Karpas-422 (cell line): ENCODE results near the gene TRIP4. TPM values are rescaled to one million over a fixed set of nuclear protein-coding genes. Genes with fewer than 3 reads are reported as not detected.
"Not testable (repeated sequence)": the region's sequence is repeated elsewhere in the genome, so short reads cannot be mapped to it uniquely, and the experiment has no call there.

Experiments
- DNase-seq: peaks from one replicate; pipeline ENCODE4 v3.0.0-alpha.2; 2015
- H2AFZ ChIP-seq: fragments of 200-600 bp; sonication (generic); 2 replicates; pipeline ENCODE4 v1.6.1; 2014; ENCODE audit warnings: antibody characterized with exemption, low read length, mixed read lengths
- H3K27ac ChIP-seq: fragments of 200-600 bp; sonication (generic); 2 replicates; pipeline ENCODE4 v1.5.1; 2014; ENCODE audit warnings: mild to moderate bottlenecking, low read length, moderate library complexity
- H3K27me3 ChIP-seq: fragments of 200-600 bp; sonication (generic); 2 replicates; pipeline ENCODE4 v1.6.1; 2014; ENCODE audit warnings: low read length, mixed read lengths
- H3K36me3 ChIP-seq: fragments of 200-600 bp; sonication (generic); 2 replicates; pipeline ENCODE4 v1.6.1; 2014; ENCODE audit warnings: low read length, mixed read lengths; ENCODE audit not compliant: insufficient read depth
- H3K4me1 ChIP-seq: fragments of 200-600 bp; sonication (generic); 2 replicates; pipeline ENCODE4 v1.6.1; 2014; ENCODE audit warnings: mild to moderate bottlenecking, low read length, mixed read lengths
- H3K4me2 ChIP-seq: fragments of 200-600 bp; sonication (generic); 2 replicates; pipeline ENCODE4 v1.6.1; 2014; ENCODE audit warnings: low read length, low read depth, mild to moderate bottlenecking; ENCODE audit not compliant: poor library complexity, severe bottlenecking
- H3K4me3 ChIP-seq: fragments of 200-600 bp; sonication (generic); 2 replicates; pipeline ENCODE4 v1.5.1; 2014; ENCODE audit warnings: mild to moderate bottlenecking, antibody characterized with exemption, low read length, mixed read lengths
- H3K79me2 ChIP-seq: fragments of 200-600 bp; sonication (generic); 2 replicates; pipeline ENCODE4 v1.6.1; 2014; ENCODE audit warnings: mild to moderate bottlenecking, low read length, mixed read lengths
- H3K9ac ChIP-seq: fragments of 200-600 bp; sonication (generic); 2 replicates; pipeline ENCODE4 v1.6.0; 2014; ENCODE audit warnings: low read length
- H3K9me2 ChIP-seq: fragments of 200-600 bp; sonication (generic), shearing (Covaris generic); replicated peaks from 2 replicates; pipeline ENCODE4 v1.6.0; 2014; ENCODE audit warnings: mild to moderate bottlenecking, low read length, moderate library complexity; ENCODE audit not compliant: insufficient read depth
- H3K9me3 ChIP-seq: fragments of 300-700, 200-600 bp; sonication (generic); 2 replicates; pipeline ENCODE4 v1.6.1; 2014; ENCODE audit warnings: low read length, mixed read lengths
- H4K20me1 ChIP-seq: fragments of 200-600 bp; sonication (generic); 2 replicates; pipeline ENCODE4 v1.6.1; 2014; ENCODE audit warnings: mild to moderate bottlenecking, antibody characterized with exemption, low read length, low read depth; ENCODE audit not compliant: insufficient read depth
- total RNA-seq: library from RNA; depleted of rRNA; stranded (reverse); fragments of >200 nt; shearing (Covaris generic); gene quantifications from 2 replicates; pipeline ENCODE4 v1.2.3, GENCODE V29; 2014; ENCODE audit warnings: low replicate concordance

TRIP4 gene
- total RNA-seq, 1 experiment from 2014 or later = 11.9 TPM

DNA sequence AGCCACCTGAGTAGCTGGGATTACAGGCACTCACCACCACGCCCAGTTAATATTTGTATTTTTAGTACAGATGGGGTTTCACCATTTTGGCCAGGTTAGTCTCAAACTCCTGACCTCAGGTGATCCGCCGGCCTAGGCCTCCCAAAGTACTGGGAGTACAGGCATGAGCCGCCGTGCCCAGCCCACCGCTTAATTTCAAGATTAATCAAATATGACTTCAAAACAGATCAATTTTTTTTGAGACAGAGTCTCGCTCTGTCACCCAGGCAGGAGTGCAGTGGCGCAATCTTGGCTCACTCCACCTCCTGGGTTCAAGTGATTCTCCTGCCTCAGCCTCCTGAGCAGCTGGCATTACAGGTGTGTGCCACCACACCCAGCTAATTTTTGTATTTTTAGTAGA is 16.3 kb upstream of the TRIP4 start:
- not testable (repeated sequence) for H3K27ac ChIP-seq, H3K4me2 ChIP-seq, H3K27me3 ChIP-seq, DNase-seq, H3K9ac ChIP-seq, H3K9me3 ChIP-seq, H3K9me2 ChIP-seq, H2AFZ ChIP-seq, H3K4me3 ChIP-seq, H4K20me1 ChIP-seq
- Histone ChIP-seq H3K36me3 (peaks cover 13% of the 10 kb centered on the region; the same call in 1 of the 2 replicates), H3K4me1 (peaks cover 25% of the 10 kb centered on the region), H3K79me2 (peaks cover 43% of the 10 kb centered on the region; the same call in 1 of the 2 replicates)

DNA sequence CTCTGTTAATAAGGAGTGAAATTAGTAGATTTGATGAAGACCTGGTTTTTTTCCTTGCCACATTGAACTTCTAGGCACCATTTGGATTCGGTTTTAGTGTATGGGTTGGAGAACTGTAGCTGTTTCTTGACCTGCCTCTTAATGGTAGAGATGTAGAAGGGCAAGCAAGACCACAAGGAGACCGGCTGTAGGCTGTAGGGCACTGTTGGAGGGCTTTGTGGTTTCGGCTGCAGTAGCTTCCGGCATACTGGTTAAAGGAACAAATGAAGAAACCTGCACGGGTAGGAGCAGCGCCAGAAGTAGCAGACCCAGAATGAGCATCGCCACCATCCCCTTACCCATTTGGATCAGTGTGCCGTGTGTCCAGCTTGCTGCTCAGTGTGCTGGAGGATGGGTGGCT is 14.3 kb upstream of the TRIP4 start:
- no peaks in the 10 kb centered on the region for H3K9me3 ChIP-seq
- H4K20me1 ChIP-seq = no peaks in the 10 kb centered on the region
- H3K79me2 ChIP-seq = peaks cover 48% of the 10 kb centered on the region
- no peaks in the 10 kb centered on the region for H3K9me2 ChIP-seq
- no peak overlapping the region for H3K4me3 ChIP-seq
- H3K4me2 ChIP-seq = no peak overlapping the region
- peaks cover 17% of the 10 kb centered on the region for H3K4me1 ChIP-seq
- peaks cover 14% of the 10 kb centered on the region; the same call in 1 of the 2 replicates for H3K36me3 ChIP-seq
- H3K27me3 ChIP-seq = no peaks in the 10 kb centered on the region
- H2AFZ ChIP-seq = no peak overlapping the region
- H3K9ac ChIP-seq = no peak overlapping the region
- no peak for DNase-seq
- H3K27ac ChIP-seq = no peak overlapping the region

DNA sequence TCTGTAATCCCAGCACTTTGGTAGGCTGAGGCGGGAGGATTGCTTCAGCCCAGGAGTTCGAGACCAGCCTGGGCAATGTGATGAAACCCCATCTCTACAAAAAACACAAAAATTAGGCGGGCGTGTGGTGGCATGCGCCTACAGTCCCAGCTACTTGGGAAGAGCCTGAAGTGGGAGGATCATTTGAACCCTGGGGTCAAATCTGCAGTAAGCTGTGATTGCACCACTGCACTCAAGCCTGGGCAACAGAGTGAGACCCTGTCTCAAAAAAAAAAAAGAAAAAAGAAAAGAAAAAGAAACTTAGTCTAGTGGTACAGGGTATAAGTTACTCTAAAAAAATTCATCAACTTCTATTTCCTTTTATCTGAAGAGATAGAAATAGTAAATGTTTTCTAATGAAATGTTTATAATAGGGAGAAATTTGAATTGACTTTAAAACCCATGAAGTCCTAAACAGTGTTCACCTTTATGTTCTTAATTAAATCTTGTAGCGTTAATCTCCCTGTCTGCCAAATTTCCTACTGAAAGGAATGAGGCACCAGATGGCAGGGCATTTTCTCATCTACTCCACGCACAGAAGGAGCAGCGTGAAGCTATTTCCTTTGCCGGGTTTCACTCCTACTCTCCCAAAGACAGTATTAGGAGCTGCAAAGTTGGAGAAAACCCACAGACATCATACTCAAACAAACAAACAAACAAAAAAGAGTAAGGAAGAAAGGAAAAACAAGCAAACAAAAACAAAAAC is 8.2 kb upstream of the TRIP4 start:
- DNase-seq = no peak
- Histone ChIP-seq H3K36me3 (peaks cover 19% of the 10 kb centered on the region; the same call in 1 of the 2 replicates), H3K4me1 (peaks cover 27% of the 10 kb centered on the region), H3K4me3 (peak overlapping the region; percentile 96), H3K27ac (no peak overlapping the region), H3K9me2 (no peaks in the 10 kb centered on the region), H3K79me2 (peaks cover 53% of the 10 kb centered on the region), H3K4me2 (peak overlapping the region; percentile 80), H3K9ac (peak overlapping the region; percentile 82; the same call in 1 of the 2 replicates), H3K27me3 (no peaks in the 10 kb centered on the region), H3K9me3 (no peaks in the 10 kb centered on the region), H2AFZ (no peak overlapping the region), H4K20me1 (no peaks in the 10 kb centered on the region)

DNA sequence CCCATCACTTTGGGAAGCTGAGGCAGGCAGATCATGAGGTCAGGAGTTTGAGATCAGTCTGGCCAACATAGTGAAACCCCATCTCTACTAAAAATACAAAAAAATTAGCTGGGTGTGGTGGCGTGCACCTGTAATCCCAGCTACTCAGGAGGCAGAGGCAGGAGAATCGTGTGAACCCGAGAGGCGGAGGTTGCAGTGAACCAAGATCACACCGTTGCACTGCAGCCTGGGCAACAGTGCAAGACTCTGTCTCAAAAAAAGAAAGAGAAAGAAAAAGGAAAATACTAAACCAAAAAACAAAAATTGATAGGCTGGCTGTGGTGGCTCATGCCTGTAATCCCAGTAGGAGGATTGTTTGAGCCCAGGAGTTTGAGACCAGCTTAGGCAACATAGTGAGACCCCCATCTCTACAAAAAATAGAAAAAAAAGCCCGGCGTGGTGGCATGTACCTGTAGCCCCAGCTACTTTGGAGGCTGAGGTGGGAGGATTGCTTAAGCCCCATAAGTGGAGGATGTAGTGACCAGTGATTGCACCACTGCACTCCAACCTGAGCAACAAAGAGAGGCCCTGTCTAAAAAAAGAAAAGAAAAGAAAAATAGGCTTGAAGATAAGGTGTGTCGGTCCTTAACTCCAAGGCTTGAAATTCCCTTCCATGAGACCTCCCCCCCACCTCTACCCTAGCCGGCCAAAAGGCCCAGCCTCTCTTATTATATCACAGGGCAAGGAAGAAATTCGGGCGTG is 7.3 kb upstream of the TRIP4 start:
- H3K9me3 ChIP-seq, H3K27me3 ChIP-seq, H3K9me2 ChIP-seq, H4K20me1 ChIP-seq: not testable (repeated sequence)
- peaks cover 18% of the 10 kb centered on the region; the same call in 1 of the 2 replicates for H3K36me3 ChIP-seq
- peak overlapping the region; percentile 96 for H3K4me3 ChIP-seq
- peaks cover 45% of the 10 kb centered on the region for H3K79me2 ChIP-seq
- H2AFZ ChIP-seq = peak overlapping the region; percentile 82
- H3K9ac ChIP-seq = peak overlapping the region; percentile 82
- peak; percentile 50 for DNase-seq
- peak overlapping the region; percentile 69 for H3K27ac ChIP-seq
- H3K4me1 ChIP-seq = peaks cover 27% of the 10 kb centered on the region
- H3K4me2 ChIP-seq = peak overlapping the region; percentile 80

DNA sequence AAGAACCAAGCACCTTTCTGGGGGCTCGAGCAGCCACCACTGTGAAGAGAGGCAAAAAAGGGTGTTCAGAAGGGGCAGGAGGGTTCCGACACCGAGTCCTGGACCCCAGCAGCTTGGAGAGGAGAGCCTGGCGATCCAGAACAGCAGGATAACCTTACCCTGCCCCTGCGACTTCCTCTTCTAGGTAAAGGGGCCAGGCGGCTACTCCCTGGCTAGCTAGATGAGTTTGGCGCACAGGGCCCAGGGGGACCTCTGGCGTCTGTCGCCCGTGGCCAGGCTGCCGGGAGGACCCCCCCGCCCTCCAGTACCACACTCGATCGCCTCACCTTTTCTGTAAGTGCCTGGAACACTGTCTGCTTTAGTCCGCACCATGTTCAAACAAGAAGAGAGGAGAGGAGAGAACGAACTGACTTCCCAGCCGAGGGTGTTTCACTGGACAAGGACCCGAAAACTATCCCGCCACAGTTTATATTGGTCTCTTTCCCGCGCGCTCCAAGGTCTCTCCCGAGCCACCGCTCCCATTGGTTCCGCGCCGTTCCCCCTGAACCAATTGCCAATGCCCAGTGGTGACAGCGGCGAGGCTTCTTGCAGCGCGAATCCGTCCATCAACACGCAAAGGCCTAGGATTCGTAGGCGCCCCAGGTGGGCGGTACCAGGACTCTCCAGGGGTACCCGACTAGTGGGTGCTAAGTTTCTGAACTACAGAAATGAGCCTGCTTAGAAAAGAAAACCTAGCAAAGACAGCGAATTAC is 6.5 kb upstream of the TRIP4 start, which contains the start of gene PCLAF:
Gene PCLAF (minus strand): TSS at position 442 of the 752 bp plus-strand sequence. CDS start 70 bp downstream, at position 372.
- H3K27ac ChIP-seq = peak within 1 kb of the TSS; percentile 69

DNA sequence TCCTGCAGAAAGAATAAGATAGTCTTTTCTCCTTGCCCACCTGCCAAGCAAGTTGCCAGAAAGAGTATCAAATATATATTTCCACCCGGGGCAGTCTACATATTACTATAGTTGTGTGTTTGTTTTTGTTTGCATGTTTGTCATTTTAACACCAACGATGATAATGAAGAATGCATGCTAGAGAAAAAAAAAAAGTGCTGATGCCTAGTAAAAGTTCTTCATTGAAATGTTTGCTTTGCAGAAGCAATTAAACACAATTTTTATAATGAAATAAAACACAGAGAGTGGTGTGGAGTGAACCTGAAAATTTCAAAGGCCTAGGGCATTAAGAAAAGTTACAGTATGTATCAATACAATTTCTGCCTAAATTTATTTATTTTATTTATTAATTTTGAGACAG is 3.9 kb upstream of the TRIP4 start:
- Histone ChIP-seq H3K9me2 (no peaks in the 10 kb centered on the region), H3K4me2 (no peak overlapping the region), H3K27ac (no peak overlapping the region), H3K27me3 (no peaks in the 10 kb centered on the region), H3K4me1 (peaks cover 41% of the 10 kb centered on the region), H3K36me3 (peaks cover 8% of the 10 kb centered on the region; the same call in 1 of the 2 replicates), H2AFZ (no peak overlapping the region), H3K9ac (no peak overlapping the region), H3K9me3 (no peaks in the 10 kb centered on the region), H3K79me2 (peaks cover 41% of the 10 kb centered on the region), H4K20me1 (no peaks in the 10 kb centered on the region), H3K4me3 (no peak overlapping the region)
- DNase-seq = no peak

More for the DNA sequence above, 6.5 kb upstream of the TRIP4 start, which contains the start of gene PCLAF:
- no peaks in the 10 kb centered on the region for H3K27me3 ChIP-seq
- H3K4me2 ChIP-seq = peak within 1 kb of the TSS; percentile 80
- H2AFZ ChIP-seq = peak within 1 kb of the TSS; percentile 83
- DNase-seq = peak; percentile 98
- H3K9me3 ChIP-seq = no peaks in the 10 kb centered on the region
- H4K20me1 ChIP-seq = no peaks in the 10 kb centered on the region
- peaks cover 13% of the 10 kb centered on the region; the same call in 1 of the 2 replicates for H3K36me3 ChIP-seq
- peak within 1 kb of the TSS; percentile 96 for H3K4me3 ChIP-seq
- H3K79me2 ChIP-seq = peaks cover 39% of the 10 kb centered on the region
- H3K9me2 ChIP-seq = no peaks in the 10 kb centered on the region
- peaks cover 27% of the 10 kb centered on the region for H3K4me1 ChIP-seq
- H3K9ac ChIP-seq = peak within 1 kb of the TSS; percentile 82

DNA sequence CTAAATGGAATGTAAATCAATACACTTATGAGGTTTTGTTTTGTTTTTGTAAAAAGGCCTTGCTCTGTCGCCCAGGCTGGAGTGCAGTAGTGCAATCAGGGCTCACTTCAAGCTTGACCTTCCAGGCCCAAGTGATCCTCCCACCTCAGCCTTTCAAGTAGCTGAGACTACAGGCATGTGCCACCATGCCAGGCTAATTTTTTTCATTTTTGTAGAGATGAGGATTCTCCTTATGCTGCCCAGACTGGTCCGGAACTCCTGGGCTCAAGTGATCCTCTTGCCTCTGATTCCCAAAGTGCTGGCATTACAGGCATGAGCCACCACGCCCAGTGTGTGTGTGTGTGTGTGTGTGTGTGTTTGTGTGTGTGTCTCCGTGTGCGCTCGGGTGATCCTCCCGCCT is 1.3 kb upstream of the TRIP4 start:
- no peak overlapping the region for H3K9ac ChIP-seq
- no peaks in the 10 kb centered on the region for H3K27me3 ChIP-seq
- H3K4me3 ChIP-seq = peak overlapping the region; percentile 100; the same call in 1 of the 2 replicates
- DNase-seq = no peak
- H3K4me1 ChIP-seq = peaks cover 26% of the 10 kb centered on the region
- peaks cover 29% of the 10 kb centered on the region for H3K79me2 ChIP-seq
- H3K27ac ChIP-seq = no peak overlapping the region
- no peak overlapping the region for H2AFZ ChIP-seq
- H4K20me1 ChIP-seq = no peaks in the 10 kb centered on the region
- H3K4me2 ChIP-seq = peak overlapping the region; percentile 97
- H3K36me3 ChIP-seq = no peaks in the 10 kb centered on the region
- H3K9me3 ChIP-seq = no peaks in the 10 kb centered on the region
- no peaks in the 10 kb centered on the region for H3K9me2 ChIP-seq
